Endothelial cell of umbilical vein (primary cell): ENCODE data around the gene RAB42.

Experiments
- EZH2 ChIP-seq: IDR thresholded peaks from 2 replicates; pipeline ENCODE4 v1.6.1; 2012; ENCODE audit warnings: borderline replicate concordance, low read depth, mild to moderate bottlenecking, moderate library complexity, low read length, inconsistent platforms; ENCODE audit not compliant: severe bottlenecking
- FOS ChIP-seq: IDR thresholded peaks from 2 replicates; pipeline ENCODE4 v1.6.1; 2011; ENCODE audit warnings: mild to moderate bottlenecking, low read length, moderate library complexity, borderline replicate concordance; ENCODE audit not compliant: insufficient read depth
- GATA2 ChIP-seq: IDR thresholded peaks from 2 replicates; pipeline ENCODE4 v1.7.0; 2011; ENCODE audit warnings: low read depth, mild to moderate bottlenecking, moderate library complexity, mixed read lengths, low read length; ENCODE audit not compliant: insufficient read length, insufficient read depth
- JUN ChIP-seq: IDR thresholded peaks from 2 replicates; pipeline ENCODE4 v1.6.1; 2011; ENCODE audit warnings: borderline replicate concordance, low read depth; ENCODE audit not compliant: insufficient read length, insufficient read depth
- MYC ChIP-seq: IDR thresholded peaks from one replicate; pipeline ENCODE4 v1.6.1; 2011; ENCODE audit warnings: mild to moderate bottlenecking, low read depth, low read length
- POLR2A ChIP-seq: IDR thresholded peaks from 2 replicates; pipeline ENCODE4 v1.6.1; 2012; ENCODE audit warnings: low read depth, mild to moderate bottlenecking, control low read depth, low read length
- POLR2AphosphoS5 ChIP-seq: IDR thresholded peaks from 2 replicates; pipeline ENCODE4 v1.6.1; 2012; ENCODE audit warnings: low read depth, mild to moderate bottlenecking, control low read depth, low read length, moderate library complexity; ENCODE audit not compliant: insufficient read depth
- TF ChIP-seq, protein P1 (sequence below), 2 donors: IDR thresholded peaks; 1 replicate in 1 of 2; 2 replicates in 1 of 2; pipeline ENCODE4 v1.5.1; 2011; ENCODE audit warnings: low read length in 2 of 2, mild to moderate bottlenecking in 2 of 2, moderate library complexity in 2 of 2, control low read depth in 1 of 2, inconsistent platforms in 1 of 2, low read depth in 1 of 2; ENCODE audit not compliant: insufficient read depth in 1 of 2; ENCODE audit errors: extremely low read depth in 1 of 2
- TF ChIP-seq, protein P2 (sequence below): IDR thresholded peaks from 2 replicates; pipeline ENCODE4 v1.6.1; 2011; ENCODE audit not compliant: insufficient read depth, insufficient read length

DNA sequence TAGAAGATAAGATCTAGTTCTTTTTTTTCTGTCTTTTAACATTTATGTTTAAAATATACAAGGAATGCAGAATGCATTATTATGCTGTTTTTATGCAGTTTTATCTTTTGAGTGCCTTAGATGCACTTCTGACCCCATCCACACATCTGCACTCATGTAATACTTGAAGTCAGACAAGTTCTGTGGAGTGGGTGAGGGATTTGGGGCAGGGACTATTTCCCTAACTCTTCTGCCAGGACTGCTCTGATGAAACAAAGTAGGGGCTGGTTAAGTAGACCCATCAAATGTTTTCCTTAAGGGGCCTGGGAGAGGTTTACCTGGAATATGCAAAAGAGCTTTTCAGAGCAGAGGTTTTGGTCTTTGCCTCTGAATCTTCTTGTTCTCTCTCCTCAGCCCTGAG, 27.8 kb upstream of the RAB42 start:
- TF ChIP-seq, protein P1, sequence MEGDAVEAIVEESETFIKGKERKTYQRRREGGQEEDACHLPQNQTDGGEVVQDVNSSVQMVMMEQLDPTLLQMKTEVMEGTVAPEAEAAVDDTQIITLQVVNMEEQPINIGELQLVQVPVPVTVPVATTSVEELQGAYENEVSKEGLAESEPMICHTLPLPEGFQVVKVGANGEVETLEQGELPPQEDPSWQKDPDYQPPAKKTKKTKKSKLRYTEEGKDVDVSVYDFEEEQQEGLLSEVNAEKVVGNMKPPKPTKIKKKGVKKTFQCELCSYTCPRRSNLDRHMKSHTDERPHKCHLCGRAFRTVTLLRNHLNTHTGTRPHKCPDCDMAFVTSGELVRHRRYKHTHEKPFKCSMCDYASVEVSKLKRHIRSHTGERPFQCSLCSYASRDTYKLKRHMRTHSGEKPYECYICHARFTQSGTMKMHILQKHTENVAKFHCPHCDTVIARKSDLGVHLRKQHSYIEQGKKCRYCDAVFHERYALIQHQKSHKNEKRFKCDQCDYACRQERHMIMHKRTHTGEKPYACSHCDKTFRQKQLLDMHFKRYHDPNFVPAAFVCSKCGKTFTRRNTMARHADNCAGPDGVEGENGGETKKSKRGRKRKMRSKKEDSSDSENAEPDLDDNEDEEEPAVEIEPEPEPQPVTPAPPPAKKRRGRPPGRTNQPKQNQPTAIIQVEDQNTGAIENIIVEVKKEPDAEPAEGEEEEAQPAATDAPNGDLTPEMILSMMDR (IDR thresholded peaks at IDR 0.05; ENCODE audit: extremely low read depth in 1 of 2, insufficient read depth in 1 of 2, low read depth in 1 of 2, low read length in 2 of 2): no peak
- TF ChIP-seq, protein P2, sequence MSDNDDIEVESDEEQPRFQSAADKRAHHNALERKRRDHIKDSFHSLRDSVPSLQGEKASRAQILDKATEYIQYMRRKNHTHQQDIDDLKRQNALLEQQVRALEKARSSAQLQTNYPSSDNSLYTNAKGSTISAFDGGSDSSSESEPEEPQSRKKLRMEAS: no peak
- no peak for TF ChIP-seq EZH2
- no peak for TF ChIP-seq POLR2A
- TF ChIP-seq POLR2AphosphoS5: no peak
- no peak for TF ChIP-seq FOS
- TF ChIP-seq JUN: no peak
- TF ChIP-seq GATA2: no peak
- no peak for TF ChIP-seq MYC
